Activated CD4-positive, alpha-beta T cell treated with anti-CD3 and anti-CD28 coated beads for 24 hours (primary cell): ENCODE results near the gene CPPED1.

Experiments used
- DNase-seq, 2 donors: peaks; one replicate each; pipeline ENCODE4 v3.0.0-alpha.2; 2020; ENCODE audit warnings: low read depth in 2 of 2

CPPED1 gene

GRCh38 chr16:12646098-12646489 is 157.6 kb downstream of the CPPED1 start:
- DNase-seq, result no peak

- no peak for DNase-seq
These were observed 160.6 kb downstream of the CPPED1 start for GRCh38 chr16:12643034-12643455.

- DNase-seq, result no peak
These were observed 164.6 kb downstream of the CPPED1 start for GRCh38 chr16:12639044-12639443.

GRCh38 chr16:12637002-12637401 is 166.7 kb downstream of the CPPED1 start:
- no peak for DNase-seq

GRCh38 chr16:12629271-12629670 is 174.4 kb downstream of the CPPED1 start:
- DNase-seq, result no peak

GRCh38 chr16:12628536-12628935 is 175.2 kb downstream of the CPPED1 start:
- no peak for DNase-seq

- DNase-seq, result no peak
These were observed 176.3 kb downstream of the CPPED1 start for GRCh38 chr16:12627394-12627793.

- DNase-seq, result no peak
These were observed 177.3 kb downstream of the CPPED1 start for GRCh38 chr16:12626411-12626810.

- DNase-seq, result no peak
These were observed 178.0 kb downstream of the CPPED1 start for GRCh38 chr16:12625716-12626115.

- no peak for DNase-seq
These were observed 178.6 kb downstream of the CPPED1 start for GRCh38 chr16:12625068-12625467.

GRCh38 chr16:12620150-12620549 is 183.5 kb downstream of the CPPED1 start:
- no peak for DNase-seq

GRCh38 chr16:12618515-12618914 is 185.2 kb downstream of the CPPED1 start:
- no peak for DNase-seq

- peak; percentile 25 to 32 for DNase-seq
These were observed 186.3 kb downstream of the CPPED1 start for GRCh38 chr16:12617401-12617819.

GRCh38 chr16:12614662-12615278 is 188.9 kb downstream of the CPPED1 start:
- DNase-seq, result no peak

GRCh38 chr16:12613992-12614661 is 189.6 kb downstream of the CPPED1 start:
- no peak for DNase-seq

GRCh38 chr16:12613131-12613991 is 190.3 kb downstream of the CPPED1 start:
- DNase-seq, result peak; percentile 26 to 36

GRCh38 chr16:12612598-12613101 is 191.0 kb downstream of the CPPED1 start:
- DNase-seq, result no peak

GRCh38 chr16:12611916-12612597 is 191.6 kb downstream of the CPPED1 start:
- DNase-seq, result no peak

GRCh38 chr16:12611006-12611477 is 192.6 kb downstream of the CPPED1 start:
- DNase-seq, result no peak

GRCh38 chr16:12609937-12610699 is 193.6 kb downstream of the CPPED1 start:
- no peak for DNase-seq
